ENCODE measurements around the gene SYTL4.

Gene SYTL4

DNA sequence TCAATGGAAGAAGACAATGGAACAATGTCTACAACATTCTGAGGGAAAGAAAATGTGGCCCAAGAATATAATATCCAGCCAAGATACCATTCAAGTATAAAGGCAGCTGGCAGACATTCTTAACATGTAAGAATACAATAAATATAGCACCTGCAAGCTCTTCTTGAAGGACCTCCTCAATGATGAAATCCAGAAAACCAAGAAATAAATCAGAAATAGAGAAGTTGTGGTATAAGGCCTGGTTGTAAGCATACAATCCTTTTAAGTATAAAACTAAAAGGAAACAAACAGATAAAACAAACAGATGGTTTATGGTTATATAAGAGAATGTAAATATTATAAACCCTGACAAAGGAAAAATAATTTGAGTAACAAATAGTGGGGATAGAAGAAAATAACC is 33.4 kb downstream of the SYTL4 start:
- no peak for DNase-seq
- Histone ChIP-seq H3K36me3 (peaks cover 31% of the 10 kb centered on the region), H3K4me3 (ENCODE audit: low read depth, low read length) (no peak overlapping the region), H3K9me3 (ENCODE audit: severe bottlenecking) (no peaks in the 10 kb centered on the region), H3K27me3 (ENCODE audit: insufficient read depth, low read depth, severe bottlenecking) (peaks cover 3% of the 10 kb centered on the region), H3K27ac (no peak overlapping the region; the same call in 1 of the 2 replicates)
- TF ChIP-seq, protein P1, sequence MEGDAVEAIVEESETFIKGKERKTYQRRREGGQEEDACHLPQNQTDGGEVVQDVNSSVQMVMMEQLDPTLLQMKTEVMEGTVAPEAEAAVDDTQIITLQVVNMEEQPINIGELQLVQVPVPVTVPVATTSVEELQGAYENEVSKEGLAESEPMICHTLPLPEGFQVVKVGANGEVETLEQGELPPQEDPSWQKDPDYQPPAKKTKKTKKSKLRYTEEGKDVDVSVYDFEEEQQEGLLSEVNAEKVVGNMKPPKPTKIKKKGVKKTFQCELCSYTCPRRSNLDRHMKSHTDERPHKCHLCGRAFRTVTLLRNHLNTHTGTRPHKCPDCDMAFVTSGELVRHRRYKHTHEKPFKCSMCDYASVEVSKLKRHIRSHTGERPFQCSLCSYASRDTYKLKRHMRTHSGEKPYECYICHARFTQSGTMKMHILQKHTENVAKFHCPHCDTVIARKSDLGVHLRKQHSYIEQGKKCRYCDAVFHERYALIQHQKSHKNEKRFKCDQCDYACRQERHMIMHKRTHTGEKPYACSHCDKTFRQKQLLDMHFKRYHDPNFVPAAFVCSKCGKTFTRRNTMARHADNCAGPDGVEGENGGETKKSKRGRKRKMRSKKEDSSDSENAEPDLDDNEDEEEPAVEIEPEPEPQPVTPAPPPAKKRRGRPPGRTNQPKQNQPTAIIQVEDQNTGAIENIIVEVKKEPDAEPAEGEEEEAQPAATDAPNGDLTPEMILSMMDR (IDR thresholded peaks at IDR 0.05; ENCODE audit: low read depth, low read length) = no peak

DNA sequence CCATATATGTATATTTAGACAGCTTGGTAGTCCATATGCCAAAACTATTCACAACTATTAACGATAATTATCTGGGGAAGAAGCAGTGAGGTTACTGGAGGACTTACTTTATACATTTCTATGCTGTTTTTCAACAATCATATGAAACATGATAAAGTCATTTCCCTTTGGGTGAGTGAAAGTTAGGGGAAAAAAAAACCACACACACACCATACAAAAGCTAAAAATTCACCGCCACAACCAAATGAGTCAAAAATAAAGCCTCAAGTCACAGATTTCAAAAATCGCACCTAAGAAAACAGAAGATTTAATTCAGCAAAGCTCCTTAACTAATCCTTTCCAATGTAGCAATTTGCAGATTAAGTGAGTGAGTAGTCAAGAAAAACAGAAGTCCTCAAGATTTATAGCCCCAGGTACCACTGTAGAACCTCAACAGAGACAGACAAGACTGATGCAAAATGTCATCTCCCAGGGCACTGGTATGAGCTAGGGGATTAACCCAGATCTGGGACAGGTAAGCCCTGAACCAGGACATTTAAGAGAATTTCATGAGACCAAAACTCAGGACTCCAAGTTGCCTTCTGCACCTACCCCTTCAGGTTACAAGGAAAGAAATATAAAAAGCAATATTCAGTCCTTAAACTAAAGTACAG is 35.1 kb downstream of the SYTL4 start:
- H3K27me3 ChIP-seq (ENCODE audit: insufficient read depth, low read depth, severe bottlenecking) = peaks cover 4% of the 10 kb centered on the region
- H3K36me3 ChIP-seq = peaks cover 31% of the 10 kb centered on the region
- H3K27ac ChIP-seq = peak overlapping the region; percentile 84
- 0 out of 2 replicates have a peak overlapping the region, but pooled peaks have one; percentile 19 for H3K4me3 ChIP-seq (ENCODE audit: low read depth, low read length)
- no peaks in the 10 kb centered on the region for H3K9me3 ChIP-seq (ENCODE audit: severe bottlenecking)
- peak; percentile 46 for DNase-seq
- TF ChIP-seq, protein P1 (IDR thresholded peaks at IDR 0.05; ENCODE audit: low read depth, low read length) = no peak

DNA sequence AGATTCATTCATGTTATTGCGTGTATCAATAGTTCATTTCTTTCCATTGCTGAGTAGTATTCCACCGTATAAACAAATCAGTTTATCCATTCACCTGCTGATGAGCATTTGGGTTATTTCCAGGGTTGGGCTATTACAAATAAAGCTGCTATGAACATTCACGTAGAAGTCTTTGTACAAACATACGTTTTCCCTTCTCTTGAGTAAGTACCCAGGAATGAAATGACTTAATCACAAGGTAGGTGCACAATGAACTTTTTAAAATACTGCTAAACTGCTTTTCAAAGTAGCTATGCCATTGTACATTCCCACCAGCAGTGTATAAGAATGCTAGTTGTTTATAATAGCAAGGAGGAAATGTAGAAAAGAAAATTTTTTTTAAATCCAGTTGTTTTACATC is 35.9 kb downstream of the SYTL4 start:
- peaks cover 4% of the 10 kb centered on the region for H3K27me3 ChIP-seq (ENCODE audit: insufficient read depth, low read depth, severe bottlenecking)
- DNase-seq = no peak
- no peaks in the 10 kb centered on the region for H3K9me3 ChIP-seq (ENCODE audit: severe bottlenecking)
- H3K27ac ChIP-seq = peak overlapping the region; percentile 84
- TF ChIP-seq, protein P1 (IDR thresholded peaks at IDR 0.05; ENCODE audit: low read depth, low read length) = no peak
- peaks cover 24% of the 10 kb centered on the region for H3K36me3 ChIP-seq
- H3K4me3 ChIP-seq (ENCODE audit: low read depth, low read length) = no peak overlapping the region

DNA sequence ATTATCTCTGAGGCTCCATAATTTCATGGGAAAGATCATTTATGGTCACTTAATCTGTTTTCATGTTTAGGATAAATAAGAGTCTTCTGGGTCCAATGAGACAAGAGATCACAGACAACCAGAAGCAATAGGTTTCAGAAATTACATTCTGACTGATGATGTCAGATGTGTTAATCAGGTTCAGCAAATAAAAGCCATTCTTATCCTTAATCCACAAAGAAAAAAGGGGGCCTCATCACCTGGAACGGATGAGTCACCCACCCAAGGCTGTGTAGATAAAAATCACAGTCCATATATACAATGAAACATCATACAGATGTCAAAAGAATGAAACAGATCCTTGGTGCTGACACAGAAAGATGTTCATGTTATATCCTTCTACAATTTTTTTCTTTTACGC is 36.6 kb downstream of the SYTL4 start:
- TF ChIP-seq, protein P1 (IDR thresholded peaks at IDR 0.05; ENCODE audit: low read depth, low read length) = no peak
- peaks cover 23% of the 10 kb centered on the region for H3K36me3 ChIP-seq
- peak; percentile 20 for DNase-seq
- H3K9me3 ChIP-seq (ENCODE audit: severe bottlenecking) = no peaks in the 10 kb centered on the region
- H3K27me3 ChIP-seq (ENCODE audit: insufficient read depth, low read depth, severe bottlenecking) = peaks cover 4% of the 10 kb centered on the region
- H3K27ac ChIP-seq = peak overlapping the region; percentile 84
- H3K4me3 ChIP-seq (ENCODE audit: low read depth, low read length) = no peak overlapping the region; the same call in 1 of the 2 replicates

DNA sequence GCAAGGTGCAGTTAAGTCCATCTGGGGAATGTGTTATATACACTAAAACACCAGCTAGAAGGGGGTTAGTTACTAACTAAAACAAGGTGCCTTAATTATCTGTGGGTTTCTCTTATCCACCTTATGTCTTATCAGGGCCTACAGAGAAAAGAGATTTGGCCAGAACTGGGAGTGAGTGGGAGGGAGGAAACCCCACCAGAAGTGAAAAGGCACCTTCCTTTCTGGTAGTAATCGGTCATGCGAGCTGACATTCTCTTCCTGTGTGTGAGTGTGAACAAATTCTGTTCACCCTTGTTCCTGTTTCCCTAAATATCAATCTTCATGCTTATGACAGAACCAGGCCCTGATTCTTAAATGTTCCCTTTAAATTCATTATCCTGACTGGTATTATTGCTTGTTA is 44.4 kb downstream of the SYTL4 start:
- H3K9me3 ChIP-seq (ENCODE audit: severe bottlenecking) = no peaks in the 10 kb centered on the region
- H3K36me3 ChIP-seq = peaks cover 30% of the 10 kb centered on the region

More for the DNA sequence above, 44.4 kb downstream of the SYTL4 start:
- Histone ChIP-seq H3K4me3 (ENCODE audit: low read depth, low read length) (no peak overlapping the region), H3K27me3 (ENCODE audit: insufficient read depth, low read depth, severe bottlenecking) (peaks cover 8% of the 10 kb centered on the region), H3K27ac (no peak overlapping the region)
- TF ChIP-seq, protein P1 (IDR thresholded peaks at IDR 0.05; ENCODE audit: low read depth, low read length) = no peak
- DNase-seq = no peak
